Activated B cell treated with CpG ODN at 0.5 μM for 24 hours (primary cell): ENCODE results near the gene RASL10B. TPM values are rescaled to one million over a fixed set of nuclear protein-coding genes. Genes with fewer than 3 reads are reported as not detected.

Experiments used
- ATAC-seq: fragments of 200-7000 bp; cut with Tn5 transposase; one replicate; pipeline ENCODE4 v1.10.0; 2021; ENCODE audit warnings: low read depth, mild to moderate bottlenecking, moderate library complexity
- CTCF ChIA-PET: fragments of 350-600 bp; sonication (Branson Sonifier 250); formaldehyde crosslinking; loops from one replicate; lab custom pipeline; 2021; ENCODE audit warnings: antibody characterized with exemption; lab: Charles Lee
- POLR2A ChIA-PET: fragments of 350-600 bp; sonication (Branson Sonifier 250); formaldehyde crosslinking; loops from one replicate; lab custom pipeline; 2021; ENCODE audit warnings: antibody characterized with exemption; lab: Charles Lee
- DNase-seq: peaks from one replicate; pipeline ENCODE4 v3.0.0; 2022
- H3K27ac Mint-ChIP-seq: one replicate; pipeline ENCODE4 v1.8.0; 2020; ENCODE audit warnings: mixed read lengths
- H3K27me3 Mint-ChIP-seq: one replicate; pipeline ENCODE4 v1.8.0; 2021; ENCODE audit warnings: mixed read lengths
- H3K36me3 Mint-ChIP-seq: one replicate; pipeline ENCODE4 v1.8.0; 2021; ENCODE audit warnings: low read depth, mixed read lengths
- H3K4me1 Mint-ChIP-seq: one replicate; pipeline ENCODE4 v1.8.0; 2021; ENCODE audit warnings: mixed read lengths
- H3K4me3 Mint-ChIP-seq: one replicate; pipeline ENCODE4 v1.8.0; 2020; ENCODE audit warnings: mild to moderate bottlenecking, mixed read lengths
- H3K9me3 Mint-ChIP-seq: one replicate; pipeline ENCODE4 v1.8.0; 2020; ENCODE audit warnings: mixed read lengths
- intact Hi-C: fragments of 100-400 bp; cut with micrococcal nuclease; formaldehyde crosslinking; loops from one replicate; pipeline ENCODE4 v1.15.1; 2024
- total RNA-seq: library from RNA; stranded (reverse); gene quantifications from 2 replicates; pipeline ENCODE4 v1.2.3, GENCODE V29; 2022
- TF ChIP-seq, protein P1 (sequence below): fragments of 200-600 bp; IDR thresholded peaks from one replicate; pipeline ENCODE4 v1.8.0; 2022; ENCODE audit warnings: antibody characterized with exemption, mild to moderate bottlenecking

RASL10B gene
- total RNA-seq, 1 donor from 2014 or later, result 0.31 TPM

DNA sequence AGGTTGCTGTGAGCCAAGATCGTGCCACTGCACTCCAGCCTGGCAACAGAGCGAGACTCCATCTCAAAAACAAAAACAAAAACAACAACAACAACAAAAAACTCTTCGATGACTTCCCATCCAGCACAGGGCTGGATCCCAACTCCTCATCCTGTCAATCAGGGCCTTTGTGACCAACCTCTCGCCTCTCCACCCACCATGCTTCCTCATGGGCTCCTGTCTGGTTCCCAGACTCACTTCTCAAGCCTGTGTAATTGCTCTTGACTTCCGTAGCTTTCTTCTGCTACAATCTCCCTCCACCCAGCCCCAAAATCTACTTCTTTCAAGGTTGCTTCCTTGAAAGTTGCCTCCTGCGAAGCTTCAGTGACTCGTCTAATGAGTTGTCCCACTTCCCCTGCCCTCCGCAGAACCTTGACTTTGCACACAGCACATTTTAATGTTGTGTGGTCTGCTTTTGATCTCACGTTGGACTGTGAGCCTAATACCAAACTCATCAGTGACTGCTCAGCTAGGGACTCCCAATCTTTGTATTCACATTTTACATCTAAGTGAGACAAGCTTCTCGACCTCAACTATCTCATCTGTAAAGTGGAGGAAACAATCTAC is 936 bp upstream of the RASL10B start:
- CTCF ChIA-PET, result interaction anchor here (1.3 kb wide), 1 partner anchor 17 kb away, joined by 4 read pairs; no protein-coding TSS in a partner anchor
- intact Hi-C loops, result no loop called here
- POLR2A ChIA-PET, result no interaction called here

DNA sequence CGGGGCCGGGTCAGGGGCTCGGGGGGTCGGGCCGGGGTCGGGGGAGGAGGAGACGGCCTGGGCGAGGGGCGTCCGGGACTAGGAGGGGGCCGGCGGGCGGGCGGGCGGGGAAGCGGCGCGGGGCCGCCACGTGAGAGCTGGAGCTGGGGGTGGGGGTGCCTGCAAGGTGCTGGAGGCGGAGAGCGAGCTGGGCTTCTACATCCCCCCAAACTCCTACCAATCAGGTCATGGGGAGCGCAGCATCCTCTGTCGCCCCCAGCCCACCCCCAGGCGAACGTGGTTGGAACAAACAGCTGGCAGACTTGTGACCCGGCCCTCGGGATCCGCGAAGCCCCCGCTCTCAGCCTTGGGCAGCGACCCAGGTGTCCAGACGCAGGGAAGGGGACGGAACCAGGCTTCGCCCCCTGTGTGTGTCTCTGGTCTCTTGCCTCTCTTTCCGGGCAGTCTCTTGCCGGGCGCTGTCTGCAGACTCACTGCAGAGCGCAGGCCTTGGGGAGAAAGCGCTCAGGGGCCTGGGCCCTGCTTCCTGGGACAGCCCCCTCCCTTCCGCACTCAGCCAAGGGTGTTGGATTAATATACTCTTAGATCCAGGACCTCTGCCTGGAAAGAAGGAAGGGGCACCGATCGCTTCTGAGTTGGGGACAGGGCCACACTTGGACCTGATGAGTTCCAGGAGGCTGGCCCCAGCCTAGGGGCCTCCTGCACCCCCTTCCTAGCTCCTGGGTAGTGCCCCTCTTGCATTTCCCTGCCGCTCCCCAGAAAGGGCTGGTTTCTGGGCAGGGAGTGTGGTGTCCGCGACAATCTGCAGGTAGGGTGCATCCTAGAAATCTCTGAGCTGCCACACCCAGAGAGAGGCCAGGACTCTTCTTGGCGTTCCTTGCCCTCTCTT is 722 bp downstream of the RASL10B start:
- TF ChIP-seq, protein P1, sequence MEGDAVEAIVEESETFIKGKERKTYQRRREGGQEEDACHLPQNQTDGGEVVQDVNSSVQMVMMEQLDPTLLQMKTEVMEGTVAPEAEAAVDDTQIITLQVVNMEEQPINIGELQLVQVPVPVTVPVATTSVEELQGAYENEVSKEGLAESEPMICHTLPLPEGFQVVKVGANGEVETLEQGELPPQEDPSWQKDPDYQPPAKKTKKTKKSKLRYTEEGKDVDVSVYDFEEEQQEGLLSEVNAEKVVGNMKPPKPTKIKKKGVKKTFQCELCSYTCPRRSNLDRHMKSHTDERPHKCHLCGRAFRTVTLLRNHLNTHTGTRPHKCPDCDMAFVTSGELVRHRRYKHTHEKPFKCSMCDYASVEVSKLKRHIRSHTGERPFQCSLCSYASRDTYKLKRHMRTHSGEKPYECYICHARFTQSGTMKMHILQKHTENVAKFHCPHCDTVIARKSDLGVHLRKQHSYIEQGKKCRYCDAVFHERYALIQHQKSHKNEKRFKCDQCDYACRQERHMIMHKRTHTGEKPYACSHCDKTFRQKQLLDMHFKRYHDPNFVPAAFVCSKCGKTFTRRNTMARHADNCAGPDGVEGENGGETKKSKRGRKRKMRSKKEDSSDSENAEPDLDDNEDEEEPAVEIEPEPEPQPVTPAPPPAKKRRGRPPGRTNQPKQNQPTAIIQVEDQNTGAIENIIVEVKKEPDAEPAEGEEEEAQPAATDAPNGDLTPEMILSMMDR, result no peak
- Mint-ChIP-seq H3K27me3 (peaks cover 10% of the 10 kb centered on the region), H3K9me3 (no peaks in the 10 kb centered on the region), H3K27ac (no peak overlapping the region), H3K4me1 (peaks cover 14% of the 10 kb centered on the region), H3K36me3 (peaks cover 17% of the 10 kb centered on the region), H3K4me3 (peak overlapping the region; percentile 60)
- no peak for ATAC-seq
- POLR2A ChIA-PET, result no interaction called here
- intact Hi-C loops, result no loop called here
- CTCF ChIA-PET, result interaction anchor here (0.9 kb wide), 1 partner anchor 32 kb away, joined by 3 read pairs; no protein-coding TSS in a partner anchor
- DNase-seq, result no peak

More for the DNA sequence above, 936 bp upstream of the RASL10B start:
- no peak overlapping the region for H3K27ac Mint-ChIP-seq
- peaks cover 10% of the 10 kb centered on the region for H3K27me3 Mint-ChIP-seq
- no peak overlapping the region for H3K4me3 Mint-ChIP-seq
- TF ChIP-seq, protein P1, result no peak
- no peak for ATAC-seq
- peaks cover 14% of the 10 kb centered on the region for H3K4me1 Mint-ChIP-seq
- peaks cover 22% of the 10 kb centered on the region for H3K36me3 Mint-ChIP-seq
- no peak for DNase-seq
- no peaks in the 10 kb centered on the region for H3K9me3 Mint-ChIP-seq

DNA sequence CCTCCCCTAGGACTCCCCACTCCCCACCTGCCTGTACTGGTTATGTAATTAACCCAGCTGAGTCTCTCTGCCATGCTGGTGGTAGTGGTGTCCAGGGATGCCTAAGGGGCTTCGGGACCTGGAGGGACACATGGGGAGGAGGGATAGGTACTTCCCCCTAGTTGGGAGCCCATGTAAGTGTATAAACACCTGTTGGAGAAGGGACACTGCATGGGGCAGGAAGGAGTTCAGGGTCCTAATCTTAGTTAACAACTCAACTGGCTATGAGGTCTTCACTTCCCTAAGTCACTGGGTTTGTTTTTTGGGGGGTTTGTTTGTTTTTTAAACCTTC is 1.3 kb downstream of the RASL10B start:
- intact Hi-C loops, result no loop called here
- DNase-seq (no peak), ATAC-seq (no peak)
- Mint-ChIP-seq H3K4me1 (peaks cover 14% of the 10 kb centered on the region), H3K27me3 (peaks cover 10% of the 10 kb centered on the region), H3K27ac (no peak overlapping the region), H3K9me3 (no peaks in the 10 kb centered on the region), H3K4me3 (no peak overlapping the region), H3K36me3 (peaks cover 13% of the 10 kb centered on the region)
- CTCF ChIA-PET, result no interaction called here
- POLR2A ChIA-PET, result no interaction called here
- TF ChIP-seq, protein P1, result no peak

DNA sequence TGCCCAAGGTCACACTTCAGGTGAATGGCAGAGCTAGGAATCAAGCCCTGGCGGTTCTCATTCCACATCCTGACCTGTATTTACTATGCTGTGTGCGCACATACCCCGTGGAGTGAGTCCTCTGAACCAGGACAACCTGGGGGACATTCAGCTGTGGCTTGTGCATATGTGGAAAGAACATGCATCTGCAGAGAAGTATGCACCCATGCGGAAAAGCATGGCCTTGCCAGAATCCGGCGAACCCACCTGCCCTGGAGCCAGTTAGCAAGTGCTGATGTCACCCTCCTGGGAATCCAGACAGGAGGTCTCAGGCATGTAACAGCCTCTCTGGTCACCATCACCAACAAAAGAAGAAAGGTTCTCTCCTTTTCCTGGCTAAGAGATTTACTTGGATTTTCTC is 1.9 kb downstream of the RASL10B start:
- Mint-ChIP-seq H3K36me3 (peaks cover 7% of the 10 kb centered on the region), H3K9me3 (no peaks in the 10 kb centered on the region), H3K4me3 (no peak overlapping the region), H3K27me3 (peaks cover 10% of the 10 kb centered on the region), H3K4me1 (peaks cover 14% of the 10 kb centered on the region), H3K27ac (no peak overlapping the region)
- DNase-seq (no peak), ATAC-seq (no peak)
- intact Hi-C loops, result no loop called here
- CTCF ChIA-PET, result interaction anchor here (1.4 kb wide), 1 partner anchor 14 kb away, joined by 3 read pairs; no protein-coding TSS in a partner anchor
- TF ChIP-seq, protein P1, result no peak
- POLR2A ChIA-PET, result no interaction called here

DNA sequence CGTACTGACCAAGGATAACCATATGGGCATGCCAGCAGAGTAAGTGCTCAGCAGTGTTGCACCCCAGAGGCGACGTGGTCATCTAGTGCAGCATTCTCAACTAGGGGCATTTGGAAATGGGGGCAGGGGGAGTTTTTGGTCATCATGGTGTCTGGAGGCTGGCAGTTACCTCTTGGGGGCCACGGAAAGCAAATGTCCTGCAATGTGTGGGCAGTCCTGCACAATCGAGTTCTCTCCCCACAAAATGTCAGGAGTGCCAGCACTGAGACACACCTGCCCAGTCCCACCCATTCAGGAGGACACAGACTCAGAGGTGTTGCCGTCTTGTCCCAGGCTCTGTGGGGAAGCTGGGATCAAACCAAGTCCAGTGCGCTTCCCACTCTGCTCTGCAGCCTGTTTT is 3.0 kb downstream of the RASL10B start:
- CTCF ChIA-PET, result interaction anchor here (1.4 kb wide), 1 partner anchor 13 kb away, joined by 3 read pairs; no protein-coding TSS in a partner anchor
- POLR2A ChIA-PET, result no interaction called here

More for the DNA sequence above, 3.0 kb downstream of the RASL10B start:
- Mint-ChIP-seq H3K9me3 (no peaks in the 10 kb centered on the region), H3K36me3 (peaks cover 2% of the 10 kb centered on the region), H3K27me3 (peaks cover 10% of the 10 kb centered on the region), H3K4me1 (peaks cover 14% of the 10 kb centered on the region), H3K27ac (no peak overlapping the region), H3K4me3 (no peak overlapping the region)
- intact Hi-C loops, result no loop called here
- ATAC-seq, result no peak
- DNase-seq, result no peak
- TF ChIP-seq, protein P1, result no peak
